ENCODE data around the gene ZNF276. TPM values are rescaled to one million over a fixed set of nuclear protein-coding genes. Genes with fewer than 3 reads are reported as not detected.
A peak's percentile ranks its signal among the peaks of the same experiment; 100 is the strongest.
"Not testable (repeated sequence)": the region's sequence is repeated elsewhere in the genome, so short reads cannot be mapped to it uniquely, and the experiment has no call there.

Gene ZNF276
- total RNA-seq, 1 donor from 2014 or later: 10.6 TPM

DNA sequence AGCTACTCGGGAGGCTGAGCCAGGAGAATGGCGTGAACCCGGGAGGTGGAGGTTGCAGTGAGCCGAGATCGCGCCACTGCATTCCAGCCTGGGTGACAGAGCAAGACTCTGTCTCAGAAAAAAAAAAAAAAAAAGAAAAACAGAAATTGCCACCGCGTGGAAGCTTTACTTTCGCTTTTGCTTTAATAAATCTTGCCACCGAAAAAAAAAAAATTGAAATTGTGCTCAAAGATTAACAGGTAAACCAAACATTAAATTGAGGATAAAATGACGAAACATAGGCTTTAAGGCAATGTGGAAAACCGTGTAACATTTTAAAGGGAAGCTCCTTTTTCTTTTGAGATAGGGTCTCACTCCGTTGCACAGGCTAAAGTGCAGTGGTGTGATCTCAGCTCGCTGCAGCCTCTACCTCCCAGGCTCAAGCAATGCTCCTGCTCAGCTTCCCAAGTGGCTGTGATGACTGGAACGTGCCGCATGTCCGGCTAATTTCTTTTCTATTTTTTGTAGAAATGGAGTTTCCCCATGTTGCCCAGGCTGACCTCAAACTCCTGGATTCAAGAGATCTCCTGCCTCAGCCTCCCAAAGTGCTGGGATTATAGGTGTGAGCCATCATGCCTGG is 40.1 kb downstream of the ZNF276 start:
- ATAC-seq (no peak), DNase-seq (ENCODE audit: missing footprints) (no peak)
- intact Hi-C loops (cut with DNase I): no loop called here

DNA sequence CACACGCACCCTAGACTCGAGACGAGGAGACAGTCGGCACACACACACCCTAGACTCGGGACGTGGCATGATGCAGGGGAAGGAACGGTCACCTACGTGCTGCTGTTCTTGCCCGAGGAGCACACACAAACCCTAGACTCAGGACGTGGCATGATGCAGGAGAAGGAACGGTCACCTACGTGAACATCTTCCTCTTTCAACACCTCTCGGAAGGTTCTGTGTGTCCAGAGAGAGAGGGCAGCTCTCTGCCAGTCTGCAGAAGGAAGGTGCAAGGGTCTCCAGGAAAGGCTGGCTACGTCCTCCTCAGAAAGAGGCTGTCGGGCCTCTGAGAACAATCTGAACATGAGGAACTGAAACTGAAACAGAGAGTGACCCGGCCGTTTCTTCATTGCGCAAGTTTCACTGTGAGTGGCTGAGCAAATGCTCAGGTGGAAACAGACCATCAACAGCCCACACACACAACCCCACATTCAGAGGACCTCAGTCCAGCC is 43.4 kb downstream of the ZNF276 start:
- intact Hi-C loops (cut with DNase I): no loop called here

GRCh38 chr16:89765292-89765830 is 44.0 kb downstream of the ZNF276 start:
- intact Hi-C loops (cut with DNase I): no loop called here
- DNase-seq (ENCODE audit: missing footprints) (no peak), ATAC-seq (no peak)

More for the DNA sequence above, 43.4 kb downstream of the ZNF276 start:
- ATAC-seq (peak; percentile 69), DNase-seq (ENCODE audit: missing footprints) (no peak)

GRCh38 chr16:89770367-89770766 is 49.0 kb downstream of the ZNF276 start:
- intact Hi-C loops (cut with DNase I): no loop called here
- ATAC-seq (no peak), DNase-seq (ENCODE audit: missing footprints) (no peak)

GRCh38 chr16:89775223-89775622 is 53.9 kb downstream of the ZNF276 start:
- intact Hi-C loops (cut with DNase I): no loop called here
- no peak for DNase-seq (ENCODE audit: missing footprints)
- no peak for ATAC-seq

- ATAC-seq; DNase-seq (ENCODE audit: missing footprints); intact Hi-C loops (cut with DNase I): not testable (repeated sequence)
Observed at GRCh38 chr16:89778211-89778610, 56.9 kb downstream of the ZNF276 start.

DNA sequence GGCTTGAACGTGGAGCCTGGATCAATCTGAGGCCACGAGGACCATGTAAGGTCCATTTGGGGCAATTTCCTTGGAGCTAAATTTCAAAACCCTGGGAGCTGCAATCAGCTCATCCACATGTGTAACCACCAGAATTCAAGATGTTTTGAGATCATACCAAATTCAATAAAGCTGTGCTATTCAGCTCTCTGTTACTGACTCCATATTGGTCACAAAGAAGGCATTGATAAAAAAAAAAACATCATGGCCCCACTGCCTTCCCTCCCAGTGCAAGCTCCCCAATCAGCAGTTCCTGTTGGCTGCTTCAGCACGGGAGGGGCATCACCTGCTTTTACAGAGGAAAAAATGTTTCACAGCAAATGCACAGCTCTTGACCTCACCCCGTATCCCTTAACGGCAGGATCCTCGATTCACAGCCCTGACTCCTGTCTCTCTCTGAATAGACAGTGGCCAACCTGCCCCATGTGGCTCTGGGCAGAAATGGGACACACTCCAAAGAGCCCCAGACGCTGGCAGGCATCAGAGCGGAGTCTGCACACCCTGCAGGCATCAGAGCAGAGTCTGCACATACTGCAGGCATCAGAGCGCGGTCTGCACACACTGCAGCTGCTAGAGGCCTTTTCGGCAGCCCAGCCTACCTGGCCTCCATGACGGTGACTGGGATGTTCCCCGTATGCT is 58.0 kb downstream of the ZNF276 start:
- ATAC-seq (no peak), DNase-seq (ENCODE audit: missing footprints) (no peak)
- intact Hi-C loops (cut with DNase I): no loop called here

DNA sequence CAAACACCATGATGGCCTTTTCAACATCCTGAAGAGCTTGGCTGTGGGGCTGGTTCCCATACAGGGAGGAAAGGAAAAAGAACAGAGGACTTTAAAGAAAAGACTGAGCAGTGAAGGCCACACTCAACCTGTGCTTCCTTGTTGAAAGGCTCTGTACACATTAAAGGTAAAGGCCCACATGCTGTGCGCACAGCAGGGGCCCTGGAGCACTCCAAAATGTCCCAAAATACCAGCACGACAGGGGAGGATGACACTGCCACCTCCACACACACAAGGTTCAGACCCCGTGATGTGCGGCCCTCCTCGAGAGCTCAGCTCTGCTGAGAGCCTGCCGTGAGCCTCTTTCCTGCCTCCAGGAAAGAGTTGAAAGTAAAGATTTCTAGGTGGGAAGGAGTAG is 58.6 kb downstream of the ZNF276 start:
- ATAC-seq: no peak
- intact Hi-C loops (cut with DNase I): no loop called here
- no peak for DNase-seq (ENCODE audit: missing footprints)

DNA sequence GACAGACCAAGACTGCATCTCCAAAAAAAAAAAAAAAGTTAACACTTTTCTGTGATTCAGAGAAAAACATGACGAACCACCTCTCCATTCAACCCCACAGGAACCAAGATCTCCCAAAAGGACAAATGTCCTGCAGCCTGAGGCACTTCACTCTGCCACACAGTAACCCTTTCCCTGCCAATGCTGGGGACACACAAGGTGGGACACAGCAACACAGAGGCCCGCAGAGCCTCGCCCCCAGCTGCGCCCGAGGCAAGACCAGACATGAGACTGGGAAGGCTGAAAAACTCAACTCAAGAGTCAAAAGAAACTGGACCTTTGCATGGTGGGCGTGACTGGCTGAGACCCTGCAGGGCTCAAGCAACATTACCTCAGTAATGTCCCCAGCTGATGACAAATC is 61.2 kb downstream of the ZNF276 start:
- intact Hi-C loops (cut with DNase I): no loop called here
- DNase-seq (ENCODE audit: missing footprints): no peak
- ATAC-seq: no peak

DNA sequence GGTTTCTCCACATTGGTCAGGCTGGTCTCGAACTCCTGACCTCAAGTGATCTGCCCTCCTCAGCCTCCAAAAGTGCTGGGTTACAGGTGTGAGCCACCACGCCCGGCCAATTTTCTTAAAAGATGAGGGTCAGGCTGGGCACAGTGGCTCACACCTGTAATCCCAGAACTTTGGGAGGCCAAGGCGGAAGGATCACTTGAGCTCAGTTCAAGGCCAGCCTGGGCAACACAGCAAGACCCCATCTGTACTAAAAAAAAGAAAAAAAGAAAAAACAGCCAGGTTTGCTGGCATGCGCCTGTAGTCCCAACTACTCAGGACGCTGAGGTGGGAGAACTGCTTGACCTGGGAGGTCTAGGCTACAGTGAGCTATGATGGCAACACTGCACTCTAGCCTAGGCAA is 62.6 kb downstream of the ZNF276 start:
- ATAC-seq; DNase-seq (ENCODE audit: missing footprints); intact Hi-C loops (cut with DNase I): not testable (repeated sequence)

DNA sequence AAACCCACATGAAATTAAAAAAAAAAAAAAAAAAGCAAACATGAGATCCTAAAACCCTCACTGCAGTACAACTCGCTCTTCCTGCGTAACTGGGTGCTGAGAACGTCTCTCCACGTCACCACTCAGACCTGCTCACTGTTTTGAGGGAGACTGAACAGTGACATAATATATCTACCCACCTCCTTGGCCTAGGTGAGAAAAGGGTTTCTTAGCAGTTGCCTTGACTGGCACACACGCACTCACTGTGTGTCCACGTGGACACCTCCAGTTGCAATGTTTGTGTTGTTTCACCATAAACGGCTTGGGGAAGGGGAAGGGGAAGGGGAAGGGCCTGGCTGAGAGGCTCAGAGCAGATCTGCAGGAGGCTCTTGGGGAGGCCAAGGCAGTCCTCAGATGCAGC is 63.1 kb downstream of the ZNF276 start:
- no peak for ATAC-seq
- DNase-seq (ENCODE audit: missing footprints): no peak
- intact Hi-C loops (cut with DNase I): no loop called here

DNA sequence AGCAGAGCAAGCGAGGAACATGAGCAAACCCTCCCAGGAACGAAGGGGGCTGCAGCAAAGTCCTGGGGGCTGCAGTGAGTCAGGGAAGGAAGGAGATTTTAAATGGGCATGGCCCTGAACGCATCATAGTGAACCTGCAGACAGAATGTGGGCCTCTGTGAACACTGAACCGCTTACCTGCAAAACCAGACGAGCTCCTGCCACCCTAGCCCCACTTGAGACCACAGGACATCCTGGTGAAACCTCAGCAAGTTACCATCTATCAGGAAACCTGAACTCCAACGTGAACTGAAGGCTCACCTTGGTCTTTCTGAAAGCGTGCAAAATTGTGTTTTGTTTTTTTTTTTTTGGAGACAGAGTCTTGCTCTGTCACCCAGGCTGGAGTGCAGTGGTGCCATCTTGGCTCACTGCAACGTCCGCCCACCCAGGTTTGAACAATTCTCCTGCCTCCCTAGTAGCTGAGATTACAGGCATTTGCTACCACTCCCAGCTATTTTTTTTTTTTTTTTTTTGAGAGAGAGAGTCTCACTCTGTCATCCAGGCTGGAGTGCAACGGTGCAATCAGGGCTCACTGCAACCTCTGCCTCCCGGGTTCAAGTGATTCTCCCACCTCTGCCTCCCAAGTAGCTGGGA is 64.3 kb downstream of the ZNF276 start:
- intact Hi-C loops (cut with DNase I): no loop called here
- DNase-seq (ENCODE audit: missing footprints) (no peak), ATAC-seq (no peak)

DNA sequence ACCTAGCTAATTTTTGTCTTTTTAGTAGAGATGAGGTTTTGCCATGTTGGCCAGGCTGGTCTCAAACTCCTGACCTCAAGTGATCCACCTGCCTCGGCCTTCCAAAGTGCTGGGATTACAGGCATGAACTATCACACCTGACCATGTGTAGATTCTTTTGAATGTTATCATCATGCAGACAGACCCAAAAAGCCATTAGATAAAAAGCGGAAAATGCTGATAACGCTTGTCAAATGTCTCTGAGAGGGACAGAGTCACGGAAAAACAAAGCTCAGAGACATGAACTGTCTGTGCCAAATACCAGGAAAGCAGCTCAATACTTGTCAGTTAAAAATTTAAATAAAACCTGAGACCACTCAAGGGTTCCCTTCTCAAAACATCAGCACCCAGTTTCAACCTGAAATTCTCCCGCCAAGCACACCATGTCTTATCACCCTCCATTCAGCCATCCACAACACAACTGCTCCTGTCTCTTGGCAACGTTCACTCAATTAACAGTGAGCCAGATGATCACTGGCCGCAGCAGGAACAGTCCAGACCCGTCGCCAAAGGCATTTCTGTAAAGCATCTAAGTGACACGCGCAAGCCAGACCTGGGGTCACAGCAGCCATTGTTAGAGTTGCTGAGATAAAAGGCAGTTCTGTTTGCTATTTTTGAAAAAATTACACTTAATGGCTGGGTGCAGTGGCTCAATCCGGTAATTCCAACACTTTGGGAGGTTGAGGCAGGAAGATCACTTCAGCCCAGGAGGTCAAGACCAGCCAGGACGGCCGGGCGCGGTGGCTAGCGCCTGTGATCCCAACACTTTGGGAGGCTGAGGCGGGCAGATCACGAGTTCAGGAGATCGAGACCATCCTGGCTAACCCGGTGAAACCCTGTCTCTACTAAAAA is 65.4 kb downstream of the ZNF276 start:
- peak; percentile 79 for ATAC-seq
- DNase-seq (ENCODE audit: missing footprints): no peak
- intact Hi-C loops (cut with DNase I): no loop called here

DNA sequence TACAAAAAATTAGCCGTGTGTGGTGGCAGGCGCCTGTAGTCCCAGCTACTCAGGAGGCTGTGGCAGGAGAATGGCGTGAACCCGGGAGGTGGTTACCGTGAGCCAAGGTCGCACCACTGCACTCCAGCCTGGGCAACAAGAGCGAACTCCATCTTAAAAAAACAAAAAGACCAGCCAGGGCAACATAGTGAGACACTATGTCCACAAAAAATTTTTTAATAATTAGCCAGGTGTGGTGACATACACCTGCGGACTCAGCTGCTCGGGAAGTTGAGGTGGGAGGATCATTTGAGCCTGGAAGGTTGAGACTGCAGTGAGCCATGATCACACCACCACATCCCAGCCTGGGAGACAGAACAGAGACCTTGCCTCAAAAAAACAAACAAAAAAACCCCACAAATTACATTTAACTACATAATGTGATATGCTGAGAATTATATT is 66.0 kb downstream of the ZNF276 start:
- ATAC-seq: no peak
- intact Hi-C loops (cut with DNase I): no loop called here
- DNase-seq (ENCODE audit: missing footprints): no peak

Other genes starting within 250 kb of the ZNF276 start
- gene ANKRD11, start 231.0 kb upstream of the ZNF276 start, total RNA-seq: 64.9 TPM
- 96.1 TPM for gene SPG7, start 213.1 kb upstream of the ZNF276 start, total RNA-seq
- 1,162 TPM for gene RPL13, start 160.9 kb upstream of the ZNF276 start, total RNA-seq
- not detected for gene CPNE7, start 145.8 kb upstream of the ZNF276 start, total RNA-seq
- gene DPEP1, start 107.9 kb upstream of the ZNF276 start, total RNA-seq: not detected
- 40.6 TPM for gene CHMP1A, start 63.8 kb upstream of the ZNF276 start, total RNA-seq
- 1.6 TPM for gene SPATA33, start 63.7 kb upstream of the ZNF276 start, total RNA-seq
- gene CDK10, start 34.8 kb upstream of the ZNF276 start, total RNA-seq: 21.9 TPM
- 3.4 TPM for gene SPATA2L, start 19.8 kb upstream of the ZNF276 start, total RNA-seq
- gene VPS9D1, start 639 bp upstream of the ZNF276 start, total RNA-seq: 11.1 TPM
- 2.8 TPM for gene FANCA, start 95.1 kb downstream of the ZNF276 start, total RNA-seq
- 0.54 TPM for gene SPIRE2, start 106.9 kb downstream of the ZNF276 start, total RNA-seq
- 82.2 TPM for gene TCF25, start 152.1 kb downstream of the ZNF276 start, total RNA-seq
- 1.5 TPM for gene MC1R, start 197.3 kb downstream of the ZNF276 start, total RNA-seq
- 2.8 TPM for gene TUBB3, start 201.8 kb downstream of the ZNF276 start, total RNA-seq
- gene DEF8, start 227.2 kb downstream of the ZNF276 start, total RNA-seq: 40.5 TPM